Fibroblast of villous mesenchyme (primary cell): ENCODE results near the gene CALML4. TPM values are rescaled to one million over a fixed set of nuclear protein-coding genes. Genes with fewer than 3 reads are reported as not detected.

Experiments
- DNase-seq: peaks from one replicate; pipeline ENCODE4 v3.0.0-alpha.2; 2010; ENCODE audit warnings: low read depth
- H3K4me3 ChIP-seq: 2 replicates; pipeline ENCODE4 v1.5.1; 2011; ENCODE audit warnings: low read depth, mild to moderate bottlenecking, low read length
- CTCF ChIP-seq: IDR thresholded peaks from 2 replicates; pipeline ENCODE4 v1.5.1; 2012; ENCODE audit warnings: low read depth, mild to moderate bottlenecking, low read length; ENCODE audit not compliant: insufficient read depth
- total RNA-seq: library from RNA; depleted of rRNA; stranded (reverse); fragments of >200 nt; gene quantifications from 2 replicates; pipeline ENCODE4 v1.2.3, GENCODE V29; 2012

The CALML4 gene
- total RNA-seq, 1 donor, result 1.7 TPM

GRCh38 chr15:68143785-68144184 lies 61.3 kb downstream of the CALML4 start:
- no peak for TF ChIP-seq CTCF
- DNase-seq, result no peak
- no peak overlapping the region for H3K4me3 ChIP-seq

- TF ChIP-seq CTCF, result no peak
- DNase-seq, result no peak
- H3K4me3 ChIP-seq, result no peak overlapping the region
Observed at GRCh38 chr15:68143129-68143528, 62.0 kb downstream of the CALML4 start.

Other genes starting within 250 kb of the CALML4 start
- 28.9 and 46.1 TPM in 2 replicates for gene PIAS1, start 151.0 kb downstream of the CALML4 start, total RNA-seq
- 15.8 and 16.8 TPM in 2 replicates for gene CLN6, start 24.4 kb upstream of the CALML4 start, total RNA-seq
- gene FEM1B, start 72.4 kb upstream of the CALML4 start, total RNA-seq, result 47.7 and 61.7 TPM in 2 replicates
- gene ITGA11, start 226.8 kb upstream of the CALML4 start, total RNA-seq, result 87.7 and 159 TPM in 2 replicates